LoVo (cell line): ENCODE results near the gene MRTFA.
A peak's percentile ranks its signal among the peaks of the same experiment; 100 is the strongest.
"Not testable (repeated sequence)": the region's sequence is repeated elsewhere in the genome, so short reads cannot be mapped to it uniquely, and the experiment has no call there.

ENCODE experiments used
- DNase-seq: peaks from one replicate; pipeline ENCODE4 v3.0.0-alpha.2; 2016; ENCODE audit warnings: low spot score

MRTFA gene

DNA sequence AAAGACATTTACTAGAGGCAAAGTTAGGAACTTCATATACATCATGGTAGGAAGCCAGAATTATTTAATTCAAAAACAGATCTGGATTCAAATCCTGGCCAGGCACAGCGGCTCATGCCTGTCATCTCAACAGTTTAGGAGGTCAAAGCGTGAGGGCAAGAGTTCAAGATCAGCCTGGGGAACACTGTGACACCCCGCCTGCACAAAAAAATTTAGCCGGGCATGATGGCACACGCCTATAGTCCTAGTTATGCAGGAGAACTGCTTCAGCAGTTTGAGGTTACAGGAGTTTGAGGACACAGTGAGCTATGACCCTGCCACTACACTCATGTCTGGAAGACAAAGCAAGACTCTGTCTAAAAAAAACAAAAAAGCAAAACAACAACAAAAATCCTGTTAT, 8.9 kb downstream of the MRTFA start:
- no peak for DNase-seq

DNA sequence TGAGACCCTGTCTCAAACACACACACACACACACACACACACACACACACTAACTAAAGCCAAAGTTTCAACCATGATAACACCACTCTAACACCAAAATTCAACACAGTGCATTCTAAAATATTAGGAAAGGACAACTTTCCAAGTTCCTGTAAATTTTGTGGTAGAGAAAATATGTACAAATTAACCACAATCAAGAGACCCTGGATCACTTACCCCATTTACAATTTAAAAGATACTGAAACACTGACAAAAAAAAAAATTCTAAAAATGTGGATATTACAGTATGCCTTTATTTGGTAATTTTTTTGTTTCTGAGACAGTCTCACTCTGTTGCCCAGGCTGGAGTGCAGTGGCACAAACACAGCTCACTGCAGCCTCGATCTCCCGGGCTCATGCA, 9.7 kb downstream of the MRTFA start:
- no peak for DNase-seq

DNA sequence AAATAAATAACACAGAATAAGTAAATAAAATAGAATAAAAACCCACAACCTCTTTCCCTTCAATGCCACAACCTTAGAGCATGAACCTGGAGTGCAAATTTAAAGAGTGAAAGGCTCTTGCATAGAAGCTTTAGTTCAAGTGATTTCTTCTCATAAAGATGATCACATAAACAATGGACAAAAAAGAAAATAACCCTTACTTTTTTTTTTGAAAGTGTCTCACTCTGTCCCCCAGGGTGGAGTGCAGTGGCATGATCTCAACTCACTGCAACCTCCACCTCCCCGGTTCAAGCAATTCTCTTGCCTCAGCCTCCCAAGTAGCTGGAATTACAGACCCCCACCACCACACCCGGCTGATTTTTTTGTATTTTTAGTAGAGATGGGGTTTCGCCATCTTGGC, 10.7 kb downstream of the MRTFA start:
- not testable (repeated sequence) for DNase-seq

DNA sequence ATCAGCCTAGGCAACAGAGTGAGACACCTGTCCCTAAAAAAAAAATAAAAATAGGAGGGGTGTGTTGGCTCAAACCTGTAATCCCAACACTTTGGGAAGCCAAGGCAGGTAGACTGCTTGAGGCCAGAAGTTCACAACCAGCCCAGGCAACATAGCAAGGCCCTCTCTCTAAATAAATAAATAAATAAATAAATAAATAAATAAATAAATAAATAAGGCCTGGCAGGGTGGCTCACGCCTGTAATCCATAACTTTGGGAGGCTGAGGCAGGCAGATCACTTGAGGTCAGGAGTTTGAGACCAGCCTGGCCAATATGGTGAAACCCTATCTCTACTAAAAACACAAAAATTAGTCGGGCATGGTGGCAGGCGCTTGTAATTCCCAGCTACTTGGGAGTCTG, 11.2 kb downstream of the MRTFA start:
- DNase-seq, result not testable (repeated sequence)

DNA sequence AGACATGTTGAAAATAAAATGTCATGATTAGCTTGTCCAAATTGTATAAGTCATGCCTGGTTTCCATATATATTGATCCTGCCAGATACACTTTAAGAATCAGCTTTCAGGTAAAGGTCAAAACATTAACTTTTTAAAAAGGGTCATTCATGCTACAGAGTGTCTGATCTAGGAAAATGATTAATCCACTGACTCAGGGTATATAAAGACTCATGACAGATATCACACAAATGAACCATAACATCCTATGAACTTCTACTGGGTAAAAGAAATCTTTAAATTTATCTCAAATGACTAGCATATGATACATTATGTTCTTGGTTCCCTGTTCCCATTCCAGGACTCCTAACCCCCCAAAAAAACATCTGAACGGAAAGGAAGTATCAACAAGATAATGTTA, 11.7 kb downstream of the MRTFA start:
- no peak for DNase-seq

DNA sequence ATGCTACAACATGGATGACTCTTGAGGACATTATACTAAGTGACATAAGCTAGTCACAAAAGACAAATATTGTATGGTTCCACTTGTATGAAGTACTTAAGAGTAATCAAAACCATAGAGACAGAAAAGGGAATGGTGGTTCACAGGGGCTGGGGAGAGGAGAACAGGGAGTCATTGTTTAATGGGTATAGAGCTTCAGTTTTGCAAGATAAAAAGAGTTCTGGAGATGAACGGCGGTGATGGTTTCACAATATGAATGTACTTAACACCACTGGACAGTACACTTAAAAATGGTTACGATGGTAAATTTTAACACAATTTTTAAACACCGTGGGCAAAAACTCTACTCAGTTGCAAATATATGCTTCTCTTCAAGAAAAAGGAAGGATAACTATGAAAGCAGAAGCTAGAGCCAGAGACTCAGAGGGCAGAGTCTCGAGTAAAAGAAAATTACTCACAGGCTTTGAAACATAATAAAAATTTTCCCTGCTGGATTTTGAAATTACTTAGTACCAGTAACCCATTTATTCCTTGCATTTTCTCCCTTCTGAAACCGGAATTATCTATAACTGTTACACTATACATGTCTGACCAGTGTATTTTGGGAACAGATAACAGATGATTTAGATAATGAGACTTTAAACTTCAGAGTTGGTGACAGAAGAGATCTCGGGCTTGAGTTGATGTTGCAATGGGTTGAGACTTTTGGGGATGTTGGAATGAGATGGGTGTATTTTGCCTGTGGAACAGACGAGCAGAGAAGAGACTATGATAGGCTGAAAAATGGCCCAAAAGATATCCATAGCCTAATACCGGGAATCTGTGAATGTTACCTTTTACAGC, 15.0 kb downstream of the MRTFA start:
- DNase-seq, result no peak

DNA sequence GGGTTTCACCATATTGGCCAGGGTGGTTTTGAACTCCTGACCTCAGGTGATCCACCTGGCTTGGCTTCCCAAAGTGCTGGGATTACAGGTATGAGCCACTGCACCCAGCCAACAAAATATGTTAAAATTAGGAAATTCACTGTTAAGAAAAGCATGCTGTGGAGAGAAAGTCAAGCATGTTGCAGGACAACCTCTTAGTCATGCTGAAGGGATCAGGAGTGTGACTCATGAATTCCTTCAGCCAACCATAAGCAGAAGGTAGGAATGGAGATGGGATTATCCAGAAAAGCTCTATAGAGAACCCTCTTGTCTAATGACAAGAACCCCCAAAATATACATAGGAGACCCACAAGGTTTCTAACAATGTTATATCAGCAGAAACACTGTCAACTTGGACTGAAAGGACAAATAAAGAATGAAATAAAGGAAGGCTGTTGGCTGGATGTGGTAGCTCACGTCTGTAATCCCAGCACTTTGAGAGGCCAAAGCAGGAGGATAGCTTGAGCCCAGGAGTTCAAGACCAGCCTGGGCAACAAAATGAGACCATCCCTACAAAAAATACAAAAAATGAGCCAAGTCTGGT, 16.0 kb downstream of the MRTFA start:
- DNase-seq, result peak; percentile 34

DNA sequence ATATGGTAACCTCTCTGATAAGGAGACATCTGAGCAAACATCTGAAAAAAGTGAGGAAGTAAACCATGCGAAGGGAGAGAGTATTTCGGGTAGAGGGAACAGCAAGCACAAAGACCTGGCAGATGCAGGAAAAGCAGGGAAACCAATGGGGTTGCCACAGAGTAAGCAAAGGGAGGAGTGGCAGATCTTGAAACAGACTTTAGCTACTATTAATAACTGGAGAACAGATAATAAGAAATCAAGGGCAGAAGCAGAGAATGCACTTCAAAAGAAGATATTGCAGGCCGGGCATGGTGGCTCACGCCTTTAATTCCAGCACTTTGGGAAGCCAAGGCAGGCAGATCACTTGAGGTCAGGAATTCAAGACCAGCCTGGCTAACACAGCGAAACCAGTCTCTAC, 18.1 kb downstream of the MRTFA start:
- DNase-seq, result no peak

DNA sequence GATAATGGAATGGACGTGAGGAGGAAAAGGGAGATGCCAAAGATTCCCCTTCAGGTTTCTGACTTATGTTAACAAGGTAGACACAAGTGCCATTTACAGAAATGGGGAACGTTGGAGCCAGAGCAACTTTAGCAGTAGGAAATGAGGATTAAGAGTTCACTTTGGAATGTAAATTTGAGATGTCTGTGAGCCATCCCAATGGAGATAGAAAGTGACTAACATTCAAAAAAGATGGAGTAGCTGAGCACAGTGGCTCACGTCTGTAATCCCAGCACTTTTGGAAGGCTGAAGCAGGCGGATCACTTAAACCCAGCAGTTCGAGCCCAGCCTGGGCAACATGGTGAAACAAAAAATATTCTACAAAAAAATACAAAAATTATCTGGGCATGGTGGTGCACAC, 19.9 kb downstream of the MRTFA start:
- no peak for DNase-seq

DNA sequence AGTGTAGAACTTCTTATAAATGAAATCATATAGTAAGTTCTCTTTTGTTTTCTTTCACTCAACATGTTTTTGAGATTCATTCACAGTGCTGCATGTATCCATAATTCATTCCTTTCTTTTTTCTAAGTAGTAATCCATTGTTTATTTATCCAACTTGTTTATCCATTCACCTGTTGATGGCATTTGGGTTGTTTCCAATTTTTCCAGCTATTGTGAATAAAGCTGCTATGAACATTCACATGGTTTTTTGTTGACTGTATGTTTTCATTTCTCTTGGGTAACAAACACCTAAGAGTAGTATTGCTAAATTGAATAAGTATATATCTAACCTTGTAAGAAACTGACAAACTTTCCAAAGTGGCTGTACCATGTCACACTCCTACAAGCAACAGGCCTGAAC, 23.5 kb downstream of the MRTFA start:
- no peak for DNase-seq

DNA sequence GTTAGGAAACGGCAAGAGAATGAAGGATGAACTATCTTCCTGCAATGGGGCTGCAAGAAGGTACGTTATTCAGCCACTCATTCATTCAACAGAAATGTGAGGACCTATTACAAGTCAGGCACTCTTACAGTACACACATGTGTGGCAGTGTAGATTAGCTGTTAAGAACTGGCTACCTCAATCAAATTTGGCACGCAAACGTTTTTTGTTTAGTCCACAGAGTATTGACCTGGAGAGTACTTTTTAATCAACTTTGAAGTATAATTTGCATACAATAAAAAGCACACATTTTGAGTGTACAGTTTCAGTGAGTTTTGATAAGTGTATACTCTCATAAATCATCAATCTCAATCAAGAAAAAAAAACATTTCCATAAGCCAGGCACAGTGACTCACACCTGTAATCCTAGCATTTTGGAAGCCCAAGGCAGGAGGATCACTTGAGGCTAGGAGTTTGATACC, 24.2 kb downstream of the MRTFA start:
- no peak for DNase-seq

DNA sequence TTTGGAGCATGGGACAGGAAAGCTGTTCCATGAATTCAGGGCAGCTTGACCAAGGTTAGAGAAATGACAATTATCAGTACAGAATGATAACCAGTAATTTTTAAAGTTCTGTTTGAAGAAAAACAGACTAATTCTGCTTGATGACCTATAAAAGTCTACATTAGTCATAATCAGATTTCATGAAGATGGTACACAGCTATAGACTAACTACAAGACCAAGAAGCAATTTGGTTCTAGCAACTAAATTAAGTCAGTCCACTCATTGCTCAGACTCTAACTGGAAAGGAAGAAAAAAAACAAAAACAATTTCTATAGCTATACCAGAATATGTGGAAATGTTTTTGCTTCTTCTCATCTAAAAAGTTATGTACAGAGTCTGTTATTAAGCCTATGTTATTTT, 24.9 kb downstream of the MRTFA start:
- no peak for DNase-seq

DNA sequence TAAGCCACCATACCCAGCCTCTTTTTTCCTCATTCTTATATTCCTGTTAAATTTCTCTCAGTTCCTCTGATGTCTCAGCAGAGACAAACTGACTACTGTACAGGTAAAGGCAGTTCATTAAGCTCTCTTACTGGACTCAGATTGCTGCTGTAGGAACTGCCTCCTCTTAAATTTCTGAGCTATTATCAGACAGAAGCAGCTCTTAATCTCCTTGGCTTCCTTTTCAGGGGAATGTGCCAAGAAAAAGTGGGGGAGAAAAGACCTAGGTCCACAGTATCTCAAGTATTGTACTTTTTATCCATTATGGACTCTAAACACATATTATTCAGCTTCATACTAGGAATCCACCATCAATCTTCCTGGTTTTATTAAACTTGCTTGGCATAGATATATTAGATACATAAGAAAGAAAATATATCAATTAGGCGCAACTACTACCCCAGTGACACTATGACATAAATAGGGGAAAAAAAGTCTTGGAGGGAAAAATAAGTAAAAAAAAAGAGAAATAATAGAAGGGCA, 26.1 kb downstream of the MRTFA start:
- no peak for DNase-seq

DNA sequence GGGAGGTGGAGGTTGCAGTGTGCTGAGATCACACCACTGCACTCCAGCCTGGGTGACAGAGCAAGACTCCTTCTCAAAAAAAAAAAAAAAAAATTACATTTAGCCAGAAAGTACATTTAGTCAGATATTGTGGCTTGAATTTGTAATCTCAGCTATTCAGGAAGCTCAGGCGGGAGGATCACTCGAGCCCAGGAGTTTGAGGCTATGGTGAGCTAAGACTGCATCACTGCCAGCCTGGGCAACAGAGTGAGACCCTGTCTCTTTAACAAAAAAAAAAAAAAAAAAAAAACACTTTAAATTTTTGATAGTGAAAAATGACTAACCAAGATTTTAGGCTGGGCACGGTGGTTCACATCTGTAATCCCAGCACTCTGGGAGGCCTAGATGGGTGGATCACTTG, 27.3 kb downstream of the MRTFA start:
- no peak for DNase-seq

DNA sequence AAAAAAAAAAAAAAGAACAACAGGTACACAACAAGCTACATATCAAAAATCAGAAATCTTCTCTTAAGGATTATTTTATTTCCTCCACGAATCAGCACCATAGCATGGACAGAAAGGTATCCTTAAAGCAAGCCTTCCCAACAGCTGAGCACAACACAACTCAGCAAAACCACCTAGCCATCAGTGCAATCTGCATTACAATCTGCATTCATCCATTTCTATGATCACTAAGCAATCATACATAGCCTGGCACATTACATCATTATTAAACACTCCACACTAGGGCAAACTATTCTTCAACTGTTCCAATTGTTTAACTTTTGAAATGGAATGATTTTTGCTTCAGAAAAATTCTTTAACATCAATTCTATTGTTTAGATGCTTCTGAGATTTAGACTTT, 29.0 kb downstream of the MRTFA start:
- DNase-seq, result no peak

DNA sequence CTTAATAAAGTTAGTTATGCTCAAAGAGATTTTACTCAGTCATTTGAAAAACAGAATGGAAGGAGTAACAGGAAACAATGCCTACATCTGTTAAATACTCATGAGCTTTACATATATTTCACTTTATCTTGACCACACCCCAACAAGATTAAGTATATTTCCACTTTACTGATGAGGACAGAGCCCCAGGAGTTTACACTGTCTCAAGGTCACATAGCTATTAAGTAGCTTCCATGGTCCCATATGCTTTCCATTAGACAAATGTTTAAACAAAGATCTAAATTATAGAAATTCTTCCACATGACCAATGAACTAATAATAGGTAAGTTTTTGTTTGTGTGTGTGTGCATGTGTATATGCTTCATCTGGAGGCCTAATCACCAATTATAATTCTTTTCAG, 30.2 kb downstream of the MRTFA start:
- DNase-seq, result no peak

DNA sequence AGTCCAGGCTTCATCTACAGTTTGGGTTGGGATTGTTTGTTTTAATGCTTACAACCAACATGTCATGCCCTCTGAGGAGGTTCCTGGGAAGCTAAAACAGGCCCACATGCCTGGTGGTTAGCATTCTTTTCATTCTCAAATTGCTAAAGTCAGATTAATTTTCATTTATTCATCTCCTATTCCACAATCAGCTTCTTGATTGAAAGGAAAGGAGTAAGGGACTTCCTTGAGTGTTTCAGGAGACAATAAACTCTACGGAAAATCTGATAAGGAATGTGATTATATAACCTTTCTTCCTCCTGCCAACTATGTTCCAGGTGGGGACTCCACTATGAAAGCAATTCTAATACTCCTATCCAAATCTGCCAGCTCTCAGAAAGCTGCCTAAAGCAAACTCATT, 30.8 kb downstream of the MRTFA start:
- DNase-seq, result peak; percentile 21

DNA sequence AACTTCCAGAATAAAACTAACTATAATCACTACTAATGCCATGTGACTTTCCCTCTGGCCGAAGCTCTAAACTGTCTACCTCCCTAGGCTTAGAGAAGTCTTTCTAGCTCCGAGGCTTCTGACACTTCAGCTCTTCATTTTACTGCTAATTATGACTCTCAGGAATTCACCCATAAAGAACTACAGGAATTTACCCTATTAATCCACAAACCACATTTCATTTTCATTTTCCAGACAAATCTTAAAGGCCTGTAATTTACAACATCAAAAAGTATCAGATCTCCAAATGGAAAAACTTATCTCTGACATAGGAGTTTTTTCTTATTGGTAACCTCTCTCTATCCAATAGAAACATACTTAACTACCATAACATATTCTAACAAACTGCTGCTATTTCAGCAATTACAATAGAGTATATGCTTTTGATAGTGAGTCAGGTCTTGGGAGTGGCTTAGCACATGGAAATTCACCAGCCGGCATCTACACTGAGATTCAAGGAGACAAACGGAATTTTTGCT, 33.4 kb downstream of the MRTFA start:
- peak; percentile 34 for DNase-seq

DNA sequence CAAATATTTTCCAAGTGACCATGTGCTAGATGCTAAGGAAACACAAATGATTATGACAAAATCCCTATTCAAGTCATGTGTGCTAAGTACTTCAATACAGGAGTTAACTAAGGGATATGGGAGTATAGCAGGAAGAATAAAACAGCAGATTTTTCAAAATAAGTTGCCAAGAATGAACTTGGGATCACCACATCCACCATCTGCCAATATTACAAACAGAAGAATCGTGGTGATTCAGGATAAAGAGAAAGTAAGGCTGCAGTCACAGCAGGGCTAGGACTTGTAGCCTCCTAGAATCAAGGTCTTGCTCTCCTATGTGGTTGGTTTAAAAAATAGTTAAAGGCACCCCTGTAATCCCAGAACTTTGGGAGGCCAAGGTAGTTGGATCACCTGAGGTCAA, 34.3 kb downstream of the MRTFA start:
- DNase-seq, result no peak

DNA sequence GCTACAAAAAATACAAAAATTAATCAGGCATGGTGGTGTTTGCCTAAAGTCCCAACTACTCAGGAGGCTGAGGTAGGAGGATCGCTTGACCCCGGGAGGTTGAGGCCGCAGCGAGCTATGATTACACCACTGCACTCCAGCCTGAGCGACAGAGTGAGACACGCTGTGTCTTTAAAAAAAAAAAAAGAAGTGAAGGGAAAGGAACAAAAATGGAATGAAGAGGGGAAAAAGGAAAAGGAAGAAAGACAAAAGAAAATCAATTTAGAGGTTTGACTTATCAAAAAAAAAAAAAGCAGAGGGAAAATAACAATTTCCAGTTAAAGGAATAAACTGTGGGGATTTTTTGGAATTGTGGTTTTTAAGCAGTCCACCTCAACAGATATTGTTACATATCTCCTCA, 36.8 kb downstream of the MRTFA start:
- no peak for DNase-seq

DNA sequence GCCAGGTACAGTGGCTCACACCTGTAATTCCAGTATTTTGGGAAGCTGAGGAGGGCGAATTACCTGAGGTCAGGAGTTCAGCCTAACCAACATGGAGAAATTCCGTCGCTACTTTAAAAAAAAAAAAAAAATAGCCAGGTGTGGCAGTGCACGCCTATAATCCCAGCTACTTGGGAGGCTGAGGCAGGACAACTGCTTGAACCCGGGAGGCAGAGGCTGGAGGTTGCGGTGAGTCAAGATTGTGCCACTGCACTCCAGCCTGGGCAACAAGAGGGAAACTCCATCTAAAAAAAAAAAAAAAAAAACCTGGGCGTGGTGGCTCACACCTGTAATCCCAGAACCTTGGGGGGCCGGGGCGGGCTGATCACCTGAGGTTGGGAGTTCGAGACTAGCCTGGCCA, 37.8 kb downstream of the MRTFA start:
- DNase-seq, result not testable (repeated sequence)

DNA sequence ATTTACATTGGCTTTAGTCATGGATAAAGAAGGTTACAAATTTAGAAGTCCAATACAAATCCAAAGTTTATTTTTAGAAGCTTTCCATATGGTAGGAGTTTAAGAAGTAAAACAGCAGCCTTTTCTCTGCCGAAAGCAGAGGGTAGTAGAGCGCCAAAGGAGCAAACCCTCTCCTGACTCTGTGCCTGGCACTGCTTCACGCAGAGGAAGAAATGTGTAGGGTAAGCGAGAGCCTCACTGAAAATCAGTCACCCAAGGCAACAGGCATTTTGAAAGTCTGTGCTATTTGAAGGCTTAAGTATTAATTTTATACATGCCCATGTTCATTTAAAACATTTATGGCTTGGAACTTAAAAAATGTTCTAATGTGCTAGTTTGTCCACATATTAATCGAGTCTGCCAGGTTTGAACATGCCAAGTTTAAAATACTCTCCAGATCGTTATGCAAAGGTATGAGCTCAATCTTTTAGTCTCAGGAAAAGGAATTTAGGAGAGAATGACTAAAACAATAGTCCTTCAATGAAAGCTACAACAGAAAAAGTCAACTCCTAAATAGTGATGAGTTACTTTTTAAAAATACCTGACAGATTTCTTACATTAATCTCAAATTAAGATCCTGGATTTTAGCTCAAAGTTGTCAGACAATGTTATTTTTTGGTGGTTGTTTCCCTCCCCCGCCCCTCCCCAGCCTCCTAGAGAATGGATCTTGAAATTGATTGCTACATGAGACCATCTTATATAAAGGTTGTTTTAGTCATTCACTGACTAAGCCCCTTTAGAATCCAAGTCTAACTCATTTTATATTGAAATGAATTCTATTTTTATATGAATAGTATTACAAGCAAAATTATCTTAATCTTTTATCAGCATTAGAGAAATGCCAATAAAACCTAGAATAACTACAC, 38.7 kb downstream of the MRTFA start:
- DNase-seq, result no peak
